ENCODE data around the gene NKX2-8. TPM values are rescaled to one million over a fixed set of nuclear protein-coding genes. Genes with fewer than 3 reads are reported as not detected.

NKX2-8 gene
- total RNA-seq, 1 experiment from 2014 or later, result 0.18 TPM

DNA sequence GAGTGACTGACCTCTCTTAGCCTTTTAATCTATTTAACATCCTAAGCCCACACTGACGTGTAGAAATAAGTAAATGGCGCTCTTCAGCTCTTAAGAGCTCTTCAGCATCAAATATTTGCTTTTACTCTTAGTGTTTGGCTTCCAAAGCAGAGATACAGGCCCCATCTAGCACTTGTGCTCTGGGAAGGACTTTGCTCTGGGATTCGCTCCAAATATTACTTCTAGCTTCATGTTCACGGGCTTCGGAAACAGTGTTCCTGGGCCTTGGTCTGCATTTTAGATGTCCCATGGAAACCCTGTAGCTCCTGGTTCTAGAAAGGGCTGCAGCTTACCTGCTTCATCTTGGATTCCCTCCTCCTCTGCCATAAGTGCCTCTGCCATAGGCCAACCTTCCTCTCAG lies 2.7 kb upstream of the NKX2-8 start:
- ATAC-seq, result no peak
- BruUV-seq (replicated peaks), result no TSS peak
- intact Hi-C loops (cut with micrococcal nuclease; ENCODE audit: unreplicated experiment) (no loop called here), in situ Hi-C loops (cut with HindIII; ENCODE audit: low pct_unique_long_range_greater_than_20kb, low sequenced_read_pairs) (no loop called here)
- ChIA-PET CTCF (no interaction called here), POLR2A (no interaction called here)
- no peak overlapping the region for H3K4me3 ChIP-seq (ENCODE audit: low read depth in 2 of 2, low read length in 2 of 2)
- no peak overlapping the region for H3K27ac ChIP-seq (ENCODE audit: low read length)
- H3K36me3 ChIP-seq (ENCODE audit: control insufficient read depth, insufficient read depth, low read length), result no peaks in the 10 kb centered on the region
- DNase-seq (ENCODE audit: low read depth, low spot score), result no peak
- TF ChIP-seq, protein P1, sequence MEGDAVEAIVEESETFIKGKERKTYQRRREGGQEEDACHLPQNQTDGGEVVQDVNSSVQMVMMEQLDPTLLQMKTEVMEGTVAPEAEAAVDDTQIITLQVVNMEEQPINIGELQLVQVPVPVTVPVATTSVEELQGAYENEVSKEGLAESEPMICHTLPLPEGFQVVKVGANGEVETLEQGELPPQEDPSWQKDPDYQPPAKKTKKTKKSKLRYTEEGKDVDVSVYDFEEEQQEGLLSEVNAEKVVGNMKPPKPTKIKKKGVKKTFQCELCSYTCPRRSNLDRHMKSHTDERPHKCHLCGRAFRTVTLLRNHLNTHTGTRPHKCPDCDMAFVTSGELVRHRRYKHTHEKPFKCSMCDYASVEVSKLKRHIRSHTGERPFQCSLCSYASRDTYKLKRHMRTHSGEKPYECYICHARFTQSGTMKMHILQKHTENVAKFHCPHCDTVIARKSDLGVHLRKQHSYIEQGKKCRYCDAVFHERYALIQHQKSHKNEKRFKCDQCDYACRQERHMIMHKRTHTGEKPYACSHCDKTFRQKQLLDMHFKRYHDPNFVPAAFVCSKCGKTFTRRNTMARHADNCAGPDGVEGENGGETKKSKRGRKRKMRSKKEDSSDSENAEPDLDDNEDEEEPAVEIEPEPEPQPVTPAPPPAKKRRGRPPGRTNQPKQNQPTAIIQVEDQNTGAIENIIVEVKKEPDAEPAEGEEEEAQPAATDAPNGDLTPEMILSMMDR (IDR thresholded peaks at IDR 0.05), result no peak
- TF ChIP-seq POLR2AphosphoS5 (IDR thresholded peaks at IDR 0.05; ENCODE audit: low read depth, low read length), result no peak
- no peak for TF ChIP-seq SIN3A (IDR thresholded peaks at IDR 0.05; ENCODE audit: borderline replicate concordance, insufficient read depth, low read depth, low read length)
- TF ChIP-seq, protein P2, sequence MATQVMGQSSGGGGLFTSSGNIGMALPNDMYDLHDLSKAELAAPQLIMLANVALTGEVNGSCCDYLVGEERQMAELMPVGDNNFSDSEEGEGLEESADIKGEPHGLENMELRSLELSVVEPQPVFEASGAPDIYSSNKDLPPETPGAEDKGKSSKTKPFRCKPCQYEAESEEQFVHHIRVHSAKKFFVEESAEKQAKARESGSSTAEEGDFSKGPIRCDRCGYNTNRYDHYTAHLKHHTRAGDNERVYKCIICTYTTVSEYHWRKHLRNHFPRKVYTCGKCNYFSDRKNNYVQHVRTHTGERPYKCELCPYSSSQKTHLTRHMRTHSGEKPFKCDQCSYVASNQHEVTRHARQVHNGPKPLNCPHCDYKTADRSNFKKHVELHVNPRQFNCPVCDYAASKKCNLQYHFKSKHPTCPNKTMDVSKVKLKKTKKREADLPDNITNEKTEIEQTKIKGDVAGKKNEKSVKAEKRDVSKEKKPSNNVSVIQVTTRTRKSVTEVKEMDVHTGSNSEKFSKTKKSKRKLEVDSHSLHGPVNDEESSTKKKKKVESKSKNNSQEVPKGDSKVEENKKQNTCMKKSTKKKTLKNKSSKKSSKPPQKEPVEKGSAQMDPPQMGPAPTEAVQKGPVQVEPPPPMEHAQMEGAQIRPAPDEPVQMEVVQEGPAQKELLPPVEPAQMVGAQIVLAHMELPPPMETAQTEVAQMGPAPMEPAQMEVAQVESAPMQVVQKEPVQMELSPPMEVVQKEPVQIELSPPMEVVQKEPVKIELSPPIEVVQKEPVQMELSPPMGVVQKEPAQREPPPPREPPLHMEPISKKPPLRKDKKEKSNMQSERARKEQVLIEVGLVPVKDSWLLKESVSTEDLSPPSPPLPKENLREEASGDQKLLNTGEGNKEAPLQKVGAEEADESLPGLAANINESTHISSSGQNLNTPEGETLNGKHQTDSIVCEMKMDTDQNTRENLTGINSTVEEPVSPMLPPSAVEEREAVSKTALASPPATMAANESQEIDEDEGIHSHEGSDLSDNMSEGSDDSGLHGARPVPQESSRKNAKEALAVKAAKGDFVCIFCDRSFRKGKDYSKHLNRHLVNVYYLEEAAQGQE (IDR thresholded peaks at IDR 0.05; ENCODE audit: insufficient read depth in 1 of 2, low read depth in 2 of 2, low read length in 1 of 2), result no peak
- TF ChIP-seq TCF7L2 (IDR thresholded peaks at IDR 0.05; ENCODE audit: low read depth, low read length), result no peak
- no peaks in the 10 kb centered on the region for H3K9me3 ChIP-seq (ENCODE audit: control insufficient read depth, insufficient read depth, low read depth, low read length)
- H3K4me1 ChIP-seq (ENCODE audit: control insufficient read depth, insufficient read depth, low read length), result no peaks in the 10 kb centered on the region
- peaks cover 2% of the 10 kb centered on the region; the same call in 1 of the 2 replicates for H3K27me3 ChIP-seq (ENCODE audit: control insufficient read depth, insufficient read depth, low read length)

- CTCF ChIA-PET, result interaction anchor here (0.6 kb wide), 1 partner anchor 30 kb away, joined by 5 read pairs; no protein-coding TSS in a partner anchor
- in situ Hi-C loops (cut with HindIII; ENCODE audit: low pct_unique_long_range_greater_than_20kb, low sequenced_read_pairs) (no loop called here), intact Hi-C loops (cut with micrococcal nuclease; ENCODE audit: unreplicated experiment) (no loop called here)
- H3K4me3 ChIP-seq (ENCODE audit: low read depth in 2 of 2, low read length in 2 of 2), result no peak overlapping the region
- ATAC-seq (no peak), DNase-seq (ENCODE audit: low read depth, low spot score) (no peak)
- BruUV-seq (replicated peaks), result no TSS peak
- peaks cover 2% of the 10 kb centered on the region; the same call in 1 of the 2 replicates for H3K27me3 ChIP-seq (ENCODE audit: control insufficient read depth, insufficient read depth, low read length)
- no peaks in the 10 kb centered on the region for H3K36me3 ChIP-seq (ENCODE audit: control insufficient read depth, insufficient read depth, low read length)
- TF ChIP-seq, protein P2 (IDR thresholded peaks at IDR 0.05; ENCODE audit: insufficient read depth in 1 of 2, low read depth in 2 of 2, low read length in 1 of 2), result no peak
- TF ChIP-seq POLR2AphosphoS5 (IDR thresholded peaks at IDR 0.05; ENCODE audit: low read depth, low read length), result no peak
- no peak for TF ChIP-seq TCF7L2 (IDR thresholded peaks at IDR 0.05; ENCODE audit: low read depth, low read length)
- TF ChIP-seq, protein P1 (IDR thresholded peaks at IDR 0.05), result no peak
- TF ChIP-seq SIN3A (IDR thresholded peaks at IDR 0.05; ENCODE audit: borderline replicate concordance, insufficient read depth, low read depth, low read length), result no peak
- H3K27ac ChIP-seq (ENCODE audit: low read length), result no peak overlapping the region
- H3K9me3 ChIP-seq (ENCODE audit: control insufficient read depth, insufficient read depth, low read depth, low read length), result no peaks in the 10 kb centered on the region
- POLR2A ChIA-PET, result no interaction called here
- no peaks in the 10 kb centered on the region for H3K4me1 ChIP-seq (ENCODE audit: control insufficient read depth, insufficient read depth, low read length)
Observed at GRCh38 chr14:36583893-36584811, 1.7 kb upstream of the NKX2-8 start.
